ENCODE data around the gene PRSS53. TPM values are rescaled to one million over a fixed set of nuclear protein-coding genes. Genes with fewer than 3 reads are reported as not detected.

PRSS53 gene
- total and polyA plus RNA-seq, 9 donors: 0.30 to 2.9 (median 1.5) TPM

- H3K27me3 ChIP-seq: no peaks in the 10 kb centered on the region
- H3K4me1 ChIP-seq (ENCODE audit: insufficient read depth): no peaks in the 10 kb centered on the region
- TF ChIP-seq EP300 (IDR thresholded peaks at IDR 0.05) (no peak), CTCF (IDR thresholded peaks at IDR 0.05) (no peak), POLR2A (IDR thresholded peaks at IDR 0.05) (no peak)
- no peaks in the 10 kb centered on the region for H3K36me3 ChIP-seq
- H3K4me3 ChIP-seq: no peak overlapping the region
- H3K9me3 ChIP-seq: no peaks in the 10 kb centered on the region
- no peak overlapping the region for H3K27ac ChIP-seq
- no peak for DNase-seq
- intact Hi-C loops (cut with DNase I): loop anchor here in 1 of 4 donors (10.0 kb wide), 1 partner anchor 97 kb away; the partner anchor contains the start of gene FUS
- WGBS, 3 donors: 88 to 93% (median 92%) methylated on average over 8 of the region's 8 CpGs
Observed at GRCh38 chr16:31087481-31087880, 1.3 kb downstream of the PRSS53 start.

- 78 to 82% (median 79%) methylated on average over 4 to 6 of the region's 6 CpGs for WGBS, 3 donors
- intact Hi-C loops (cut with DNase I): loop anchor here in 1 of 4 donors (10.0 kb wide), 1 partner anchor 98 kb away; the partner anchor contains the start of gene FUS
- Histone ChIP-seq H3K4me1 (ENCODE audit: insufficient read depth) (peaks cover 2% of the 10 kb centered on the region), H3K4me3 (no peak overlapping the region), H3K36me3 (no peaks in the 10 kb centered on the region), H3K27ac (no peak overlapping the region), H3K27me3 (no peaks in the 10 kb centered on the region), H3K9me3 (no peaks in the 10 kb centered on the region)
- no peak for DNase-seq
- no peak for TF ChIP-seq POLR2A (IDR thresholded peaks at IDR 0.05)
- TF ChIP-seq CTCF (IDR thresholded peaks at IDR 0.05): no peak
- no peak for TF ChIP-seq EP300 (IDR thresholded peaks at IDR 0.05)
Observed at GRCh38 chr16:31086629-31086906, 2.2 kb downstream of the PRSS53 start.

GRCh38 chr16:31085873-31086628 lies 2.7 kb downstream of the PRSS53 start:
- H3K9me3 ChIP-seq: no peaks in the 10 kb centered on the region
- no peak overlapping the region for H3K4me3 ChIP-seq
- WGBS, 3 donors: 67 to 68% (median 68%) methylated on average over 17 to 18 of the region's 18 CpGs
- DNase-seq: no peak
- H3K36me3 ChIP-seq: no peaks in the 10 kb centered on the region
- intact Hi-C loops (cut with DNase I): loop anchor here in 1 of 4 donors (10.0 kb wide), 1 partner anchor 99 kb away; the partner anchor contains the start of gene FUS
- TF ChIP-seq EP300 (IDR thresholded peaks at IDR 0.05): no peak
- TF ChIP-seq POLR2A (IDR thresholded peaks at IDR 0.05): no peak
- no peak for TF ChIP-seq CTCF (IDR thresholded peaks at IDR 0.05)
- H3K4me1 ChIP-seq (ENCODE audit: insufficient read depth): peaks cover 2% of the 10 kb centered on the region
- no peaks in the 10 kb centered on the region for H3K27me3 ChIP-seq
- no peak overlapping the region for H3K27ac ChIP-seq

- intact Hi-C loops (cut with DNase I): loop anchor here in 1 of 4 donors (10.0 kb wide), 1 partner anchor 99 kb away; the partner anchor contains the start of gene FUS
- Histone ChIP-seq H3K9me3 (no peaks in the 10 kb centered on the region), H3K27me3 (no peaks in the 10 kb centered on the region), H3K4me3 (no peak overlapping the region), H3K36me3 (no peaks in the 10 kb centered on the region), H3K4me1 (ENCODE audit: insufficient read depth) (peaks cover 2% of the 10 kb centered on the region), H3K27ac (no peak overlapping the region)
- no peak for DNase-seq
- TF ChIP-seq EP300 (IDR thresholded peaks at IDR 0.05) (no peak), POLR2A (IDR thresholded peaks at IDR 0.05) (no peak), CTCF (IDR thresholded peaks at IDR 0.05) (no peak)
- 63 to 77% (median 66%) methylated on average over 8 of the region's 8 CpGs for WGBS, 3 donors
Observed at GRCh38 chr16:31085411-31085810, 3.3 kb downstream of the PRSS53 start.
